ENCODE measurements around the gene MAD2L1BP. TPM values are rescaled to one million over a fixed set of nuclear protein-coding genes. Genes with fewer than 3 reads are reported as not detected.

Gene MAD2L1BP
- total RNA-seq, 4 donors from 2014 or later: 16.3 to 36.9 (median 21.5) TPM

DNA sequence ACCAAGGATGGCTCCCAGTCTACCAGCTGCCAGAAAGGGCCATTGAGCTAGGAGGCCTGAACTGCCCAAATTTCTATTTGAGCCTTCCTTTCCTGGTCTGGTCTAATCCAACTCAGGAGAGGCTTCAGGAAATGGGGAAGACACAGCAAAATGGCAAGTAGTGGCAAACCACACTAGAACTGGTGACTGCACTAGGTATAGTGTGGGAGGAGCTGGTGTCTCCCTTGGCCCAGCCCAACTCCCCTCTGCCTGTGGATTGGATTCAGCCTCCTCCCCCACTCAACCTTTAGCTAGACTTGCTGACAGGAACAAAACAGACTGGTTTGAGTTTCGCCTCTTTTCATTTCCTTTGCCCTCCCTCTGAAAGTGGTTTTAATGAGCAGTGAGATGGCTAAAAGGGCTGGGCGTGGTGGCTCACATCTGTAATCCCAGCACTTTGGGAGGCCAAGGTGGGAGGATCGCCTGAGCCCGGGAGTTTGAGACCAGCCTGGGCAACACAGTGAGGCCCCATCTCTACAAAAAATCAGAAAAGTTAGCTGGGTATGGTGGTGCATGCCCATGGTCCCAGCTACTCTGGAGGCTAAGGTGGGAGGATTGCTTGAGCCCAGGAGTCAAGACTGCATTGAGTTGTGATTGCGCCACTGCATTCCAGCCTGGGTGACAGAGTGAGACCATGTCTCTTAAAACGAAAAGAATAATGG, 34.4 kb downstream of the MAD2L1BP start:
- WGBS, 2 donors: 77 to 80% methylated on average over 6 of the region's 6 CpGs
- H3K36me3 ChIP-seq: peaks cover 0 to 48% (median 19%) of the 10 kb centered on the region in 3 donors

DNA sequence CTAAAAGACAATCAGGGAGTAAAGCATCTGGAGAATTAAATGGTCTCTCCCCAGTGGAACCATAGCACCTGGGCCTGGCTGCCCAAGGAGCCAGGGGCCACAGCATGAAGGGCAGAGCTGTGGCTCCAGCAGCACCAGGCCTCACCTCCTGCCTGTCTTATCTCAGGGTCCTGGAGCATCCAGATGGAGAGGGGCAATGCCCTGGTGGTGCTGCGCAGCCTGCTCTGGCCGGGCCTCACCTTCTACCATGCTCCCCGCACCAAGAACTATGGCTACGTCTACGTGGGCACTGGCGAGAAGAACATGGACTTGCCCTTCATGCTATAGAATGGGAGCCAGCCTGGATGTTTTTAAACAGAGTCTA, 35.0 kb downstream of the MAD2L1BP start:
- H3K4me3 ChIP-seq: no peak overlapping the region
- H3K9me3 ChIP-seq: no peaks in the 10 kb centered on the region
- no peak for DNase-seq (ENCODE audit: low spot score in 2 of 2)
- 90 to 96% methylated on average over 6 of the region's 6 CpGs for WGBS, 2 donors
- TF ChIP-seq EP300 (IDR thresholded peaks at IDR 0.05) (no peak), POLR2A (IDR thresholded peaks at IDR 0.05) (no peak)
- TF ChIP-seq, protein P1, sequence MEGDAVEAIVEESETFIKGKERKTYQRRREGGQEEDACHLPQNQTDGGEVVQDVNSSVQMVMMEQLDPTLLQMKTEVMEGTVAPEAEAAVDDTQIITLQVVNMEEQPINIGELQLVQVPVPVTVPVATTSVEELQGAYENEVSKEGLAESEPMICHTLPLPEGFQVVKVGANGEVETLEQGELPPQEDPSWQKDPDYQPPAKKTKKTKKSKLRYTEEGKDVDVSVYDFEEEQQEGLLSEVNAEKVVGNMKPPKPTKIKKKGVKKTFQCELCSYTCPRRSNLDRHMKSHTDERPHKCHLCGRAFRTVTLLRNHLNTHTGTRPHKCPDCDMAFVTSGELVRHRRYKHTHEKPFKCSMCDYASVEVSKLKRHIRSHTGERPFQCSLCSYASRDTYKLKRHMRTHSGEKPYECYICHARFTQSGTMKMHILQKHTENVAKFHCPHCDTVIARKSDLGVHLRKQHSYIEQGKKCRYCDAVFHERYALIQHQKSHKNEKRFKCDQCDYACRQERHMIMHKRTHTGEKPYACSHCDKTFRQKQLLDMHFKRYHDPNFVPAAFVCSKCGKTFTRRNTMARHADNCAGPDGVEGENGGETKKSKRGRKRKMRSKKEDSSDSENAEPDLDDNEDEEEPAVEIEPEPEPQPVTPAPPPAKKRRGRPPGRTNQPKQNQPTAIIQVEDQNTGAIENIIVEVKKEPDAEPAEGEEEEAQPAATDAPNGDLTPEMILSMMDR (IDR thresholded peaks at IDR 0.05): no peak
- H3K27me3 ChIP-seq: no peaks in the 10 kb centered on the region
- peaks cover 0 to 56% (median 24%) of the 10 kb centered on the region in 4 donors for H3K4me1 ChIP-seq
- peaks cover 4 to 53% (median 19%) of the 10 kb centered on the region in 3 donors for H3K36me3 ChIP-seq
- peak overlapping the region in 2 of 4 donors; percentile 70 to 84 for H3K27ac ChIP-seq

More for the DNA sequence above, 34.4 kb downstream of the MAD2L1BP start:
- H3K27ac ChIP-seq: peak overlapping the region; percentile 9 to 84 (median 67)
- no peak for DNase-seq (ENCODE audit: low spot score in 2 of 2)
- H3K27me3 ChIP-seq: no peaks in the 10 kb centered on the region
- TF ChIP-seq POLR2A (IDR thresholded peaks at IDR 0.05) (no peak), EP300 (IDR thresholded peaks at IDR 0.05) (no peak)
- TF ChIP-seq, protein P1 (IDR thresholded peaks at IDR 0.05): no peak
- no peaks in the 10 kb centered on the region for H3K9me3 ChIP-seq
- H3K4me1 ChIP-seq: peaks cover 0 to 56% (median 24%) of the 10 kb centered on the region in 4 donors
- H3K4me3 ChIP-seq: no peak overlapping the region

DNA sequence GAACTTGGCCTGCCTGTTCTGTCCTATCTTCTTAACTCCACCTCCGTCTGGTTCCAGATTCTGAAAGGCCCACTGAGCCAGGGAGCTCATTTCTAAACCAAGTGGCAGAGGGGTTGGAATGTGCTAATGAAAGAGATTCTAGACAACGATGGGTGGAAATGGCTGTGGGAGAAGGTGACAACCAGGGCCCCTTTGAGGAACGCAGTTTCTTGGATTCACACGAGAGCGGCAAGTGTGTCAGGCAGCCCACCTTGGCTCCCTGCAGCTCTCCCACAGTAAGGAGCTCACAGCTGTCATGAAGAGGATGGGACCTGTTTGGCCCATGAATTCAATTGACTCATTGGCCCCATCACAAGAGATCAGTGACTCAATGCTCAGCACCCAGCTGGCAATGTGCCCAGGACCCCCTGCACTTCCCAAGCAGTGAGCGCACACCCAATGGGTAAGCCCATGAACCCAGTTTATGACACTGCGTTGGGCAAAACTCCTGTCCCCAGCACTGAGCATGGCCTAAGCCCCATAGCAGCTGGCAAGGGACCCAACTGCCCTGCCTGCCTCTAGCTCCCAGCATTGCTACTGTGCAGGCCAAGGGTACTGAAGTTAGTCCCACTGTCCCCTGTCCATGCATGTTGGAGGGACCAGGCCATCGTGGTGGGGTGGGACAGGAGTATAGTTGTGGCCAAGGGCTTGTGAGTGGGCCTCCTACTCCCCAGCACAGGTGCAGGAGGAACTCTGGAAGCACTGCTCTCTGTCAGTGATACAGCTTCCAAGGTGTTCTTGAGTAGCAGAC, 35.6 kb downstream of the MAD2L1BP start:
- peak overlapping the region in 1 of 4 donors; percentile 70 for H3K27ac ChIP-seq
- H3K9me3 ChIP-seq: no peaks in the 10 kb centered on the region
- peaks cover 0 to 56% (median 24%) of the 10 kb centered on the region in 4 donors for H3K4me1 ChIP-seq
- TF ChIP-seq, protein P1 (IDR thresholded peaks at IDR 0.05): no peak
- TF ChIP-seq POLR2A (IDR thresholded peaks at IDR 0.05): no peak
- H3K27me3 ChIP-seq: no peaks in the 10 kb centered on the region
- peaks cover 4 to 59% (median 19%) of the 10 kb centered on the region in 3 donors for H3K36me3 ChIP-seq
- WGBS, 2 donors: 91% methylated on average over 8 of the region's 8 CpGs
- no peak overlapping the region for H3K4me3 ChIP-seq
- DNase-seq (ENCODE audit: low spot score in 2 of 2): no peak

DNA sequence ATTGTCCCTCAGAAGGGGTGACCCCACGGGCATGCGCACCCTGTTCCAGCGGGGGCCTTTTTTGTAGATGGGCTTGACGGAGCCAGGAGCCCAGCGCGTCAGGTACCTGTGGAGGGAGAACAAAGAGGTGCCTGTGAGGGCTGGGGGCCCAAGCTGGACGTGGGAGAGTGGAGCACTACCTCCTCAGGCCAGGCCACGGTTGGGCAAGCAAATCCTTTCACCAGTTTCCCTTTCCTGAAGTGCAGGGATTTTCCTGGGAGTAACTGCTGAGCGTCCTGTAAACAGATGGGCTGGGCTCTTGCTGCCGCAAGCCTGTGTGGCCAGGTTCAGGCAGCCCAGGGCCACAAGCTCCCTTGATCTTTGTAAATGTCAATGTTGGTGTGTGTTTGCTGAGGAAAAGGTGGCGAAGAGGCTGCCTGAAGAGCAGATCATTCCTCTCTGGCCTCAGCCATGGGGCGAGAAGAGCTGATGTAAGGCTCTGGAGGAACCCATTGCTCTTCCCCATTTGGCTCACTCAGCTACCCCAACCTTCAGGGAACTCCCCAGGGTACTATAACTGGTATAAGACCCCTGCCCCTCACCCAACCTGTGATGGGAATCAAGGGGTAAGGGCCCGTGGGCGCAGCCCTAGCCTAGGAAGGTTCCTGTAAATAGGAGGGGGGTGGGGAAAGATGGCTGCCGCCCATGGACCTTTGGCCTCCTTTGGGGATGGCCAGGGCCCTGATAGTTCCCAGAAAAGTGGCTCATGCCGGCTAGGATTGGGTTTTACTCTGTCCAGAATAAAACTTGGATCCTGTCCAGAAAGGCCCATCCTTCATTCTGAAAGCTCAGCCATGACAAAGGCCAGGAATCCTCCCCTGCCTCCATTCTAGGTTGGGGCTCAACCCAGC, 36.4 kb downstream of the MAD2L1BP start:
- Histone ChIP-seq H3K9me3 (no peaks in the 10 kb centered on the region), H3K4me3 (no peak overlapping the region), H3K36me3 (peaks cover 4 to 68% (median 19%) of the 10 kb centered on the region in 3 donors), H3K4me1 (peaks cover 0 to 55% (median 24%) of the 10 kb centered on the region in 4 donors), H3K27me3 (no peaks in the 10 kb centered on the region), H3K27ac (peak overlapping the region in 2 of 4 donors; percentile 42 to 47)
- TF ChIP-seq EP300 (IDR thresholded peaks at IDR 0.05): no peak
- no peak for TF ChIP-seq POLR2A (IDR thresholded peaks at IDR 0.05)
- TF ChIP-seq, protein P1 (IDR thresholded peaks at IDR 0.05): no peak
- DNase-seq (ENCODE audit: low spot score in 2 of 2): no peak
- WGBS, 2 donors: 77 to 81% methylated on average over 8 to 16 of the region's 16 CpGs
